ENCODE data around the gene HLCS. TPM values are rescaled to one million over a fixed set of nuclear protein-coding genes. Genes with fewer than 3 reads are reported as not detected.

The HLCS gene
- total and polyA plus RNA-seq, 10 of the 15 experiments (the other 5 are each of a cell fraction or from before 2014, with no cell fraction given): 1.5 to 12.7 (median 9.6) TPM

DNA sequence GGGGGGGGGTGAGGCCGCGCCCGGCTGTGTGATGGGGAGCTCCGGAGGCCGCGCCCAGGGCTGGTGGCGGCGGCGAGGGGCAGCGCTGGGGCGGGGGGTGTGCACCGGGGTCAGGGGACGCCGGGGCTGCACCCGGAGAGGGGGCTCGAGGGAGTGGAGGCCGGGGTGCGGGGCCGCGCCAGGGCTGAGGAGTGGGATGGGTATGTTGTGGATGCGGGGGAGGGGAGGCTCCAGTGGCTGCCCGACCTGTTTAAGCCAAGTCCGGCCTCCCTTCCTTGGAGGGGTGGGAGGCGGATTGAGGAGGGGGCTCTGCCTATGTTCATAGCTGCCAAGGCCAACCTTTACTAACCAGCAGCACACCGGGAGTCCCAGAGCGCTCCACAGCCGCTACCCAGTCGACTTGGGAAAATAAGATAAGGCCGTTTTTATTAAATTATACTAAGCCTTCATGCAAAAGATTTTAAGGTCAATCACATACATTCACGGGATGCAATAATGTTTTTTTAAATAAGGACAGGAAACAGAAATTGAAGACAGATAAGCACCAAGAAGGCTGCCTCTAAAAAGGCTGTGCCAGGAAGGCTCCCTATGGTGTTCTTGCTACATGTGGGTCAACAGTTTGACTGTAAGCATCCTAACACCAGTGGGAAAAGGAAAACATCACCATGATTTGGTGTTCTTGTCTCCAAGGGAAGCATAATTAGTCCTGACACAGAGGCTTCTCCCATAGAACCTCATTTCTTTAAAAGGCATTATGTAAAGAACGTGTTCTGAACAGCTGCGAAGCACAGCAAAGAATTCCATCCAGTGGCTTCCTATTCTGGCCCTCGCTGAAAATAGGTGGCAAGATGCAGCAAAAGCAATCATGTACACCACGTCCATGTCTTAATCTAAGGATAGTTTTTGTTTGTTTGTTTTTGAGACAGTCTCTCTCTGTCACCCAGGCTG is 626 bp upstream of the HLCS start:
- no peak for FAIRE-seq
- in situ Hi-C loops (cut with MboI): no loop called here
- intact Hi-C loops (cut with micrococcal nuclease; ENCODE audit: unreplicated experiment): loop anchor here (10.0 kb wide), 1 partner anchor 288 kb away; no protein-coding TSS in a partner anchor

More for the DNA sequence above, 626 bp upstream of the HLCS start:
- no peak for DNase-seq (ENCODE audit: low read depth, low spot score)
- Histone ChIP-seq H3K9ac (ENCODE audit: control insufficient read depth, insufficient read depth, low read length) (peak overlapping the region; percentile 40), H3K4me1 (ENCODE audit: control insufficient read depth, insufficient read depth, low read length) (peaks cover 15% of the 10 kb centered on the region), H3K4me2 (ENCODE audit: control insufficient read depth, insufficient read depth) (peak overlapping the region; percentile 66), H3K27me3 (replicated peaks in 1 of 2; ENCODE audit: control insufficient read depth in 2 of 2, insufficient read depth in 2 of 2, low read length in 1 of 2) (no peaks in the 10 kb centered on the region), H3K4me3 (peak overlapping the region; percentile 66), H3K9me3 (replicated peaks; ENCODE audit: control insufficient read depth, insufficient read depth, low read length) (no peaks in the 10 kb centered on the region), H4K20me1 (ENCODE audit: control insufficient read depth, insufficient read depth) (no peaks in the 10 kb centered on the region), H2AFZ (ENCODE audit: control insufficient read depth, low read depth, low read length) (peak overlapping the region; percentile 77), H3K27ac (ENCODE audit: control insufficient read depth, insufficient read depth) (no peak overlapping the region), H3K79me2 (ENCODE audit: control insufficient read depth, insufficient read depth, low read length) (peaks cover 2% of the 10 kb centered on the region; the same call in 1 of the 2 replicates), H3K36me3 (ENCODE audit: control insufficient read depth in 2 of 2, insufficient read depth in 2 of 2, low read length in 1 of 2) (no peaks in the 10 kb centered on the region)
- BruUV-seq (replicated peaks): TSS peak; percentile 82
- POLR2A ChIA-PET: interaction anchor here (0.6 to 1.7 kb wide), 3 partner anchors 10 to 20 kb away, joined by 3 to 5 read pairs (median 4); no protein-coding TSS in a partner anchor
- 25% methylated on average over 12 of the region's 34 CpGs for WGBS (ENCODE audit: insufficient coverage, insufficient replicate concordance, low lambda C conversion rate, missing lambda C conversion rate)
- SMC1A ChIA-PET (ENCODE audit: uncharacterized antibody, unreplicated experiment): interaction anchor here (1.8 kb wide), 1 partner anchor 10 kb away, joined by 8 read pairs; no protein-coding TSS in a partner anchor
- CTCF ChIA-PET: interaction anchor here (0.5 to 3.5 kb wide), 3 partner anchors 10 to 390 kb away, joined by 3 to 22 read pairs (median 17); no protein-coding TSS in a partner anchor
- TF ChIP-seq TCF12 (IDR thresholded peaks at IDR 0.05; ENCODE audit: low read depth, low read length): 0 out of 2 replicates have a peak, but pooled peaks have one; percentile 0
- peak; percentile 83 for TF ChIP-seq MLLT1 (IDR thresholded peaks at IDR 0.05)
- peak; percentile 50; the same call in 1 of the 2 replicates for TF ChIP-seq POLR2A (IDR thresholded peaks at IDR 0.05; ENCODE audit: low read depth, low read length)
- TF ChIP-seq SPI1 (IDR thresholded peaks at IDR 0.05; ENCODE audit: borderline replicate concordance, insufficient read depth, low read depth, low read length): no peak
- TF ChIP-seq, protein P1, sequence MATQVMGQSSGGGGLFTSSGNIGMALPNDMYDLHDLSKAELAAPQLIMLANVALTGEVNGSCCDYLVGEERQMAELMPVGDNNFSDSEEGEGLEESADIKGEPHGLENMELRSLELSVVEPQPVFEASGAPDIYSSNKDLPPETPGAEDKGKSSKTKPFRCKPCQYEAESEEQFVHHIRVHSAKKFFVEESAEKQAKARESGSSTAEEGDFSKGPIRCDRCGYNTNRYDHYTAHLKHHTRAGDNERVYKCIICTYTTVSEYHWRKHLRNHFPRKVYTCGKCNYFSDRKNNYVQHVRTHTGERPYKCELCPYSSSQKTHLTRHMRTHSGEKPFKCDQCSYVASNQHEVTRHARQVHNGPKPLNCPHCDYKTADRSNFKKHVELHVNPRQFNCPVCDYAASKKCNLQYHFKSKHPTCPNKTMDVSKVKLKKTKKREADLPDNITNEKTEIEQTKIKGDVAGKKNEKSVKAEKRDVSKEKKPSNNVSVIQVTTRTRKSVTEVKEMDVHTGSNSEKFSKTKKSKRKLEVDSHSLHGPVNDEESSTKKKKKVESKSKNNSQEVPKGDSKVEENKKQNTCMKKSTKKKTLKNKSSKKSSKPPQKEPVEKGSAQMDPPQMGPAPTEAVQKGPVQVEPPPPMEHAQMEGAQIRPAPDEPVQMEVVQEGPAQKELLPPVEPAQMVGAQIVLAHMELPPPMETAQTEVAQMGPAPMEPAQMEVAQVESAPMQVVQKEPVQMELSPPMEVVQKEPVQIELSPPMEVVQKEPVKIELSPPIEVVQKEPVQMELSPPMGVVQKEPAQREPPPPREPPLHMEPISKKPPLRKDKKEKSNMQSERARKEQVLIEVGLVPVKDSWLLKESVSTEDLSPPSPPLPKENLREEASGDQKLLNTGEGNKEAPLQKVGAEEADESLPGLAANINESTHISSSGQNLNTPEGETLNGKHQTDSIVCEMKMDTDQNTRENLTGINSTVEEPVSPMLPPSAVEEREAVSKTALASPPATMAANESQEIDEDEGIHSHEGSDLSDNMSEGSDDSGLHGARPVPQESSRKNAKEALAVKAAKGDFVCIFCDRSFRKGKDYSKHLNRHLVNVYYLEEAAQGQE (IDR thresholded peaks at IDR 0.05; ENCODE audit: low read depth, low read length): no peak
- RAD21 ChIA-PET (ENCODE audit: unreplicated experiment): interaction anchor here (0.7 to 2.6 kb wide), 4 partner anchors 10 to 290 kb away, joined by 4 to 14 read pairs (median 4); no protein-coding TSS in a partner anchor
- ATAC-seq: peak; percentile 23; the same call in 2 of the 3 replicates

All from GM12878 (cell line).